Superior temporal gyrus (tissue), 1 donor: ENCODE results near the gene PRG3.
"Not testable (repeated sequence)": the region's sequence is repeated elsewhere in the genome, so short reads cannot be mapped to it uniquely, and the experiment has no call there.

ENCODE experiments used
- DNase-seq: peaks from one replicate; pipeline ENCODE4 v3.0.0-alpha.2; 2016; ENCODE audit errors: extremely low spot score

PRG3 gene

GRCh38 chr11:57390535-57390934, 9.6 kb upstream of the PRG3 start, which contains the start of gene PRG2:
Gene PRG2, minus strand, starts transcription at chr11:57390650. Its CDS starts 706 bp downstream, at chr11:57389944.
- no peak for DNase-seq

- DNase-seq = no peak
These were observed 6.5 kb upstream of the PRG3 start for GRCh38 chr11:57387289-57388030.

DNA sequence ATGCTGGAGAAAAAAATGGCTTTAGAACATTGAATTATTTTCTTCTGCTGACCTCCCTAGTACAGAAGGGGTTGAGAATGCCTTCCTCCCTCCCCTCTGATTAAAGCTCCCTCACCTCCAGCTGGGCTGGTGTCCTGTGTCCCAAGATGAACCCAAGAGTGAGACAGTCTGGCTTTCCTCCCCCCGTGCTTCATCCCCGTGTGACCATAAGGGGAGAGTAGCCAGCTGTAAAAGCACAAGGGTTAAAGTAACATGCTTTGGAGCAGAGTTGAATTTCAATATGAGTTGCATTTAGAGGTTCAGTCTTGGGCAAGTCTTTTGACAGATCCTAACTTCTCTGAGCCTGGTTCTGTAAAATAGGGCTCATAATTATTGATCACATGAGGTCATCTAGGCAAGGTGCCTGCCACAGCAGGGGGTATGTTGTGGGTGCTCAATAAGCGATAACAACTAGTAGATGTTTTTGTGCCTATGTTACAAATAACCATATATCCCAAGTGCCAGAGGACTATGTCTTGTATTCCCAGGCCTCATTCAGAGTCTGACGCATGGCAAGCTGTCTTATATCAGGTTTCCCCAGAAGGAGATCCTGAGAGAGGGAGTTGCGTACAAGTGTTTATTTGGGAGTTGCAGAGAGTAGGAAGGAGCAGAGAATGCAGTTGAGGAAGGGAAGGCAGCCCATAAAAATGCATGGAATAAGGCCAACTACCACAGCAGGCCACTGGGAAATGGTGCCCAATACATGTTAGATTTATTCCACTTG, 5.4 kb upstream of the PRG3 start:
- DNase-seq = no peak

DNA sequence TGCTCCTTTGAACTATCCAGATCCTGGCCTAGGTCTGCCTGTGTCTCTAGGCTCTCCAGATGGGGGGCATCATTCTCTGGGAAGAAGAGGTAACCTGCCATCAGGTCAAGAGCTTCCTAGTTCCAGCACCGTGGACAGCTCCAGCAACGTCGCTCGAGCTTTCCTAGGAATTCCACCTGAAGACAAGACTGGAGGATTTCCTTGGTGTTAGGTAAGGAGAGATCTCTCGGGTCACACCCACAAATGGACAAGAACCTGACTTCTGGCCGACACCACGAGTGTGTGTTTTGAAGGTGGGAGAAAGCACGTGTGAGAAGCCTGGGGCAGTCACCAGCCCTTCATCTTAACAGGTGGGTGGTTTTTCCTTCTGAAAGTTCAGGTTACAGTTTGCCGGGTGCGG, 1.2 kb downstream of the PRG3 start:
- DNase-seq = no peak

- DNase-seq = no peak
These were observed 2.8 kb downstream of the PRG3 start for GRCh38 chr11:57378186-57378585.

- no peak for DNase-seq
These were observed 3.8 kb downstream of the PRG3 start for GRCh38 chr11:57377107-57377506.

DNA sequence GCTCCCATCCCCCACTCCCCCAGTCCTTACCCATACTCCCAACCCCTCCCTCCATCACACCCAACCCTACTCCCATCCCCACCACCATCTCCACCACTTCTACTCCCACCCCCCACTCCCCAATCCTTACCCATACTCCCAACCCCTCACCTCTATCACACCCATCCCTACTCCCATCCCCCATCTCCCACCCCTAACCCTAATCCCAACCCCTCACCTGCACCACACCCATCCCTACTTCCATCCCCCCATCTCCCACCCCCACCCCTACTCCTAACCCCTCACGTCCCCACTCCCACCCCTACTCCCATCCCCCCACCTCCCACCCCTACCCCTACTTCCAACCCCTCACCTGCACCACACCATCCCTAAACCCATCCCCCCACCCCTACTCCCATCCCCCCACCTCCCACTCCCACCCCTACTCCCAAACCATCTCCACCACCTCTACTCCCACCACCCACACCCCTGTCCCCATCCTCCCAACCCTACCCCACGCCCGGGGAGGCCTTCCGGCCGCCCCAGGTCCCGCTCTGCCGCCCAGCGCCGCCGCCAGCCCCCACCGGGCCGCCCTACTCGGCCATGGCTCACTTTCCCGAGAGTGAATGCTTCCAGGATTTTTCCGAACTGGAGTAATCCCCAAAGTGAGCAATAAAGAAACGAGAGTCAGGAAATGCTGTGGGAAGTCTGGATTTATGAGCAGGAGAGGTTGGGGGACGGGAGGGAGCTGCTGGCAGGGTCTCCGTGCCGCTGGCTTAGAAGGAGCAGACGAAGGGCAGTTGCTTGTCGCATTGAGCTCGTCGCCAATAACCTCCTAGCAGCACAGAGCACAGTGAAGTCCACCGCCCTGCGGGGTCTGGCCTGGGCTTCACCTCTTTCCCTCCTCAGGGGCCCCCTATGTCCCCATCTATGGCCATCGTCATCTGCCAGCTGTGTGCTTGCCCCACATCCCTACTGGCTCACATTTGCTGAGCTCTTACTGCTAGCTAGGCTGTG, 4.6 kb downstream of the PRG3 start:
- DNase-seq = no peak

DNA sequence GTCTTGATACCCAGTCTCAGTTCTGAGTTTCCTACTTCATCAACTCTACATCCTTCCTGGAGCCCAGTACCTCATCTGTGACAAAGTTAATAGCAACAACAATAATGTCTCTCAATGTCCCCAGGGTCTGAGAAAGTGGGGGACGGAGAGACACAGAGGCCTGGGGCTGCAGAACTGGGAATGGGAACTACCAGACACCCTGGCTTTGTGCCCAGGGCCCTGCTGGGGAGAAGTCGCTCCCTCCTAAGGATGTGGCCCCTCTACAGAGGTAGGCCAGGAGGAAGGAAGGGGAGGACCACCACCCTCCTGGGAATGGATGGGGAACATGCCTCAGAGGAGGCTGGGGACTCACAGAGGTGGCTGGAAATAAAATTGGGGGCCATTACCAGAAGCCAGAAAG, 5.5 kb downstream of the PRG3 start:
- DNase-seq = no peak

DNA sequence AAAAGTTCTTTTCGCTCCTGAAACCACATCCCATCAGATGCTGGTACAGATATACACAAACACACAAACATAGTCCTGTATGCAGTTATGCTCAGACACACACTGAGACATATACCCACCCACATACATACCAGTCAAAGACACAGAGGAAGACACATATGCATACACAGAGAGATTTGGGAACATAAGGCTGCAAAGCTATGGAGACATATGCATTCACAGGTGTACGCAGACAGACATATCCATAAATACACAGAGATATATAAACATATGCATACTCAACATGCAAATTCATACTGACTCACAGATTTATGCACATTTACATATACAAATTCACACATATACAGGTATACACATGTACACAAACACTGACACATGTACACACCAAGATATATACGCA, 6.0 kb downstream of the PRG3 start:
- DNase-seq = no peak

GRCh38 chr11:57373146-57373545, 7.8 kb downstream of the PRG3 start:
- DNase-seq = no peak

- DNase-seq = no peak
These were observed 10.0 kb downstream of the PRG3 start for GRCh38 chr11:57370941-57371340.

DNA sequence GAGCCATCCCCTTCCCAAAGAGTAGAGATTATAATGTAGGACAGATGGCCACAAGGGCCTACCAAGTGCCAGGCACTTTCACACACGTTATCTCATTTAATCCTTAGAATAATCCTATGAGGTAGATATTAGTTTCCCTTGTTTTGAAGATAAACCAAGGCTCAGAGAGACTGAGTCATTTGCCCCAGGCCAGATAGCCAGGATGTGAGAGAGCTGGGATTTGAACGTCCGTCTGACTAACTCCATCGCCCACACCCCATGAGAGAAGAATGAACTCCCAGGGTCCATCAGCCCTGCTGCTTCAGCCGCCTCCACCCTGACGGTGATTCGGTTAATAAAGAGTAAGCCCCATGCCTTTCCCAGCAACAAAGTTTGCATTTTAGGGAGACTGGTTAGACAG, 10.7 kb downstream of the PRG3 start:
- DNase-seq = no peak

DNA sequence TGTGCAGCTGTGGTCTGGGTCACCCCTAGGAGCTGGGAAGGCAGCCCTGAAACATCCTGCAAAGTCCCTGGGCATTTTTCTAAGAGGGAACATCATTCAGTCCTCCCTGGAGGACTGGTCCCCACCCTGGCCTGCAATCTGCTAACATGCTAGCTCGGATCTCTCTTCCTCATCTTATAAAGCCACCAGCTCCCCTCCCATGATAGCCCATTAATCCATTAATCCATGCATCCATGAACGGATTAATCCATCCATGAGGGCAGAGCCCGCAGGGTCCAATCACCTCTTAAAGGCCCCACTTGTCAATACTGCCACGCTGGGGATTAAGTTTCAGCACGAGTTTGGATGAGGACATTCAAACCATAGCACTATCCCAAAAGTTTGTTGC, 12.1 kb downstream of the PRG3 start:
- no peak for DNase-seq

DNA sequence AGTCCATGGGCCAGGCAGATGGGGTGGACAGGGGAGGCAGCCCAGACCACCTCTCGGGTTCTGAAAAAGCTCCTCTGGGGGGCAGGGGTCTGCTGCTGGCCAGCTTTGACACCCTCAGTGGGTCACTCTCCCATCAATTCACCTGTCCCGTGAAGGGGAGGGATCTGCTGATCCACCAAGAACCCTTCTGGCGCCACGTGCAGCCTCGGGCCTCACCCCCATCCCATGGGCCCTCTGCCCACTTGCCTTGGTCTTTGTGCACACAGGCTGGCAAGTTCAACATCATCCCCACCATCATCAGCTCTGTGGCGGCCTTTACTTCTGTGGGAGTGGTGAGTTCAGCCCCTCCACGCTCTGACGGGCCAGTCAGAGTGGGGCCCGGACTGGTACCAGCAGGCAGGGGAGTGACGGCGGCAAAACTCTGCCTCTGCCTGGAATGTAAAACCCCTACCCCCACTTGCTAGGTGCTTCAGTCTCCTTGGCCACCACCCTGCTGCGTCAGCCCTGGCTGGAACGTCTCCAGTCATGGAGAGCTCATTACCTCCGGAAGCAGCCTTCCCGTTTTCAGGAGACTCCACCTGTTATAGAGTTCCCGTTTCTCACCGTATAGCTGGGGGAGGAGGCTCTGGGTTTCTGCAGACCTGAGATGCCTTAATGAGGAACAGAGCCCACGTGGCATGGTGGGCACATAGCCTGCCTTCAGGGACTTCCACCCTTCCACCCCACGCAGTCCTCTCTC, 12.7 kb downstream of the PRG3 start:
- DNase-seq = no peak

DNA sequence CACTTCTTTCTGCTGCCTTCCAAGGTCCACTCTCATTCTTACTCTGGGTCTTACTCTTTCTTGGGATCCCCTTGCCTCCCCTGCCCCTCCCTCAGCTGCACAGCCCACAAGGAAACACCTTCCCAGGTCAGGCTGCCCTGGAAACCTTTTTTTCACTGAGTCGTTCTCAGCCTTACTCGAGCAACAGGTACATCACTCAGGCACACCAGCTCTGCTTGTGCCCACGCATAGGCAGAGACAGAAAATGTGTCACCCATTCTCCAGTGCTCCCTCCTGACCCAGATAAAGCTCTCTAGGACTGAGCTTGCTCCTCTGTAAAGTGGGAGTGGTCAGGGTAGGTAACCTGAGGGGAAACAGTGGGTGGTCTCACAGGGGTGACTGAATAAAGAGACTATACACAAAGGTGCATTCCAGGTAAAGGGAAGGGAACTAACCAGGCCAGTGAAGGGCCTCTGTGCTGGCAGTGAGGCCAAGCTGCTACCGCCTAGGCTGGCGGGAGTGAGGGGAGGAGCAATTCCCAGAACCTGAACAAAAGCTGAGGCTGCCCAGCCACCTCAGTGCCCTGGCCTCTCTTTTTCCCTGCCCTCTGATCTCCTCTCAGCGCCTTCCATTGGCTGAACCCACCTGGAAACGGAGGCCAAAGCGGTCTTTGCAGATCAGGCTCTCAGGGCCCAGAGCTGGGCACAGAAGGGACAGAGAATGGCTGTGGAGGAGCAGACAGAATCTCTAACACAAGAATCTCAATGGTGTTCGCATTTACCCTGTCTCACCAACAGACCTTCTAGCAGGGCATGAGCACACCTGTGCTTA, 15.9 kb downstream of the PRG3 start:
- no peak for DNase-seq

- DNase-seq = peak; percentile 45
These were observed 17.5 kb downstream of the PRG3 start for GRCh38 chr11:57363131-57364080.

GRCh38 chr11:57361926-57362325, 19.0 kb downstream of the PRG3 start:
- DNase-seq = no peak

GRCh38 chr11:57361420-57361819, 19.5 kb downstream of the PRG3 start:
- DNase-seq = not testable (repeated sequence)

DNA sequence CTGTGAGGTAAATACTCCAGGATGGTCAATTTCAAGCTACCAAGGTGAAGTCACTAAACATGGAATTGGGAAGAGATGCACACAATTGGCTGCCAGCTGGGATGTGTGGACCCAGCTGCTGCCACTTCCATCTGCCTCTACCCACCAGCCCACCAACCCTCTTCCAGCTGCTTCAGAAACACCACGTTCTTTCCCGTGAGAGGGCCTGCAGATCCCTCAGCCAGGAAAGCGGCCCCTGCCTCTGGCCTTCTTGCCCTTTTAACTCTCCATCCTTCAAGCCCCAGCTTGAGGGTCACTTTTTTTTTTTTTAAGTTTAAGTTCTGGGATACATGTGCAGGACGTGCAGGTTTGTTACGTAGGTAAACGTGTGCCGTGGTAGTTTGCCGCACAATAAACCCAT, 20.0 kb downstream of the PRG3 start:
- no peak for DNase-seq
